GM19328 (cell line): ENCODE data around the gene C4orf51.
"Not testable (repeated sequence)": the region's sequence is repeated elsewhere in the genome, so short reads cannot be mapped to it uniquely, and the experiment has no call there.

Experiments used
- ATAC-seq: cut with Tn5 transposase; IDR thresholded peaks from one replicate; pipeline ENCODE4 v1.9.1; 2021; ENCODE audit warnings: mild to moderate bottlenecking, moderate library complexity; ENCODE audit not compliant: unreplicated experiment

C4orf51 gene

GRCh38 chr4:145679991-145680455 lies at the start of gene C4orf51:
C4orf51 (plus strand) TSS chr4:145680146; CDS start chr4:145680204, 58 bp downstream.
- no peak for ATAC-seq

GRCh38 chr4:145635117-145635516 lies 44.8 kb upstream of the C4orf51 start:
- no peak for ATAC-seq

- ATAC-seq = no peak
Observed at GRCh38 chr4:145635630-145636029, 44.3 kb upstream of the C4orf51 start.

- no peak for ATAC-seq
Observed at GRCh38 chr4:145639186-145639698, 40.7 kb upstream of the C4orf51 start.

GRCh38 chr4:145640236-145640635 lies 39.7 kb upstream of the C4orf51 start:
- not testable (repeated sequence) for ATAC-seq

- ATAC-seq = no peak
Observed at GRCh38 chr4:145643295-145643694, 36.7 kb upstream of the C4orf51 start.

GRCh38 chr4:145644699-145645098 lies 35.2 kb upstream of the C4orf51 start:
- ATAC-seq = no peak

- no peak for ATAC-seq
Observed at GRCh38 chr4:145656156-145656555, 23.8 kb upstream of the C4orf51 start.

- no peak for ATAC-seq
Observed at GRCh38 chr4:145660064-145660463, 19.9 kb upstream of the C4orf51 start.

GRCh38 chr4:145663194-145663593 lies 16.8 kb upstream of the C4orf51 start:
- ATAC-seq = no peak

GRCh38 chr4:145665773-145666172 lies 14.2 kb upstream of the C4orf51 start:
- ATAC-seq = no peak

- no peak for ATAC-seq
Observed at GRCh38 chr4:145670422-145670821, 9.5 kb upstream of the C4orf51 start.

GRCh38 chr4:145679520-145679919 lies 426 bp upstream of the C4orf51 start:
- ATAC-seq = no peak

- no peak for ATAC-seq
Observed at GRCh38 chr4:145680902-145681301, 956 bp downstream of the C4orf51 start.

GRCh38 chr4:145681518-145681917 lies 1.6 kb downstream of the C4orf51 start:
- ATAC-seq = no peak

- no peak for ATAC-seq
Observed at GRCh38 chr4:145681956-145682355, 2.0 kb downstream of the C4orf51 start.

- ATAC-seq = no peak
Observed at GRCh38 chr4:145686991-145687390, 7.0 kb downstream of the C4orf51 start.

- ATAC-seq = no peak
Observed at GRCh38 chr4:145690610-145691009, 10.7 kb downstream of the C4orf51 start.

- ATAC-seq = not testable (repeated sequence)
Observed at GRCh38 chr4:145691416-145691815, 11.5 kb downstream of the C4orf51 start.

- no peak for ATAC-seq
Observed at GRCh38 chr4:145694929-145695328, 15.0 kb downstream of the C4orf51 start.

GRCh38 chr4:145697332-145697731 lies 17.4 kb downstream of the C4orf51 start:
- ATAC-seq = no peak

GRCh38 chr4:145698507-145698906 lies 18.6 kb downstream of the C4orf51 start:
- ATAC-seq = no peak

- ATAC-seq = no peak
Observed at GRCh38 chr4:145703850-145704497, 24.0 kb downstream of the C4orf51 start.
